ENCODE results near the gene ZNF385B. TPM values are rescaled to one million over a fixed set of nuclear protein-coding genes. Genes with fewer than 3 reads are reported as not detected.

Gene ZNF385B
- total and polyA plus RNA-seq, 12 donors, result 2.0 to 15.3 (median 8.4) TPM

DNA sequence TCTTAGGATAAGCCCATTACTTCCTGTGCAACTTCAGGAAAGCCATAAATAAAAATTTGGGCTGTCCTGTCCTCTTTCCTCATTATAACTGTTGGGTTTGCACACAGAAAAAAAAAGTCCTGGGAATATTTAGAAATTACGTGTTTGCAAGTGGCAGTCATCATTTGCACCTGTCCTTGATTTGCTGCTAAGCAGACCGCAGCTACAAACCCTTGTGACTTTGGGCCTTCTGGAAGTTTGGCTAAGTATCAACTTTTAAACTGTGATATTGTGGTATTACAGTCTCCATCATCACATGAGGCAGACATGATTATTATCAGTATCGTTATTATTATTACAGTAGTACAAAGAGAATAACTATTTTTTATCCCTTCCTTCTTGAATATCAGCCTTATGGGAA is 336.1 kb downstream of the ZNF385B start:
- Histone ChIP-seq H3K36me3 (replicated peaks in 1 of 2) (no peaks in the 10 kb centered on the region), H3K4me3 (no peak overlapping the region), H3K9me3 (replicated peaks in 1 of 3) (no peaks in the 10 kb centered on the region), H3K27me3 (no peaks in the 10 kb centered on the region), H3K4me1 (replicated peaks in 1 of 2) (no peaks in the 10 kb centered on the region), H3K27ac (no peak overlapping the region)
- 54 to 61% (median 57%) methylated on average over 3 of the region's 3 CpGs for WGBS, 4 donors
- TF ChIP-seq, protein P1, sequence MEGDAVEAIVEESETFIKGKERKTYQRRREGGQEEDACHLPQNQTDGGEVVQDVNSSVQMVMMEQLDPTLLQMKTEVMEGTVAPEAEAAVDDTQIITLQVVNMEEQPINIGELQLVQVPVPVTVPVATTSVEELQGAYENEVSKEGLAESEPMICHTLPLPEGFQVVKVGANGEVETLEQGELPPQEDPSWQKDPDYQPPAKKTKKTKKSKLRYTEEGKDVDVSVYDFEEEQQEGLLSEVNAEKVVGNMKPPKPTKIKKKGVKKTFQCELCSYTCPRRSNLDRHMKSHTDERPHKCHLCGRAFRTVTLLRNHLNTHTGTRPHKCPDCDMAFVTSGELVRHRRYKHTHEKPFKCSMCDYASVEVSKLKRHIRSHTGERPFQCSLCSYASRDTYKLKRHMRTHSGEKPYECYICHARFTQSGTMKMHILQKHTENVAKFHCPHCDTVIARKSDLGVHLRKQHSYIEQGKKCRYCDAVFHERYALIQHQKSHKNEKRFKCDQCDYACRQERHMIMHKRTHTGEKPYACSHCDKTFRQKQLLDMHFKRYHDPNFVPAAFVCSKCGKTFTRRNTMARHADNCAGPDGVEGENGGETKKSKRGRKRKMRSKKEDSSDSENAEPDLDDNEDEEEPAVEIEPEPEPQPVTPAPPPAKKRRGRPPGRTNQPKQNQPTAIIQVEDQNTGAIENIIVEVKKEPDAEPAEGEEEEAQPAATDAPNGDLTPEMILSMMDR (IDR thresholded peaks at IDR 0.05), result no peak
- TF ChIP-seq POLR2A (IDR thresholded peaks at IDR 0.05), result no peak
- no peak for DNase-seq
- intact Hi-C loops (cut with DNase I), result no loop called here

DNA sequence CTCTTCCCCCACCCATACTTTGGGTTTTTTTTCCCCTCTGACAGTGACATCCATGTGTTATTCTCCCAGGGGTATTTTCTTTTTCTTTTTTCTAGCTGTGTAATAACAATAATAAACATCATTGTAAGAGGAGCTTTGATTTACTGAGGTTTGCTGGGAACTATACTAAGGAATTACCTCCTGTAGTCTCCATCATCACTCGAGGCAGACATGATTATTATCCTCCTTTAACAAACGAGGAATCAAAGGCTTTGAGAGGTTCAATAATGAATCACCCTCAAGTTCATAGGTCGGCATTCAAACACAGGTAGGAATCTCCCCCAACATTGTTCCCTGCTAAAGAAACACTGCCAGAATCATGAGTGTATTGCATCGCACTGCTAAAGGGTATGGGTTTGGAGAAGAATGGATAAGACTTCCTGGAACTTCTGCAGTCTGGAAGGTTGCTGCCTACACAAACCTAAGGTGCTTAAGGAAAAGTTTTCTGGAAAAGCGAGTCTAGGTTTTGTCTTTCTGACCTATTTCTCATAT is 336.5 kb downstream of the ZNF385B start:
- Histone ChIP-seq H3K27ac (no peak overlapping the region), H3K9me3 (replicated peaks in 1 of 3) (no peaks in the 10 kb centered on the region), H3K4me3 (no peak overlapping the region), H3K27me3 (no peaks in the 10 kb centered on the region), H3K4me1 (replicated peaks in 1 of 2) (no peaks in the 10 kb centered on the region), H3K36me3 (replicated peaks in 1 of 2) (no peaks in the 10 kb centered on the region)
- TF ChIP-seq POLR2A (IDR thresholded peaks at IDR 0.05), result no peak
- TF ChIP-seq, protein P1 (IDR thresholded peaks at IDR 0.05), result no peak
- intact Hi-C loops (cut with DNase I), result no loop called here
- 68 to 77% (median 74%) methylated on average over 5 of the region's 5 CpGs for WGBS, 4 donors
- DNase-seq, result no peak

DNA sequence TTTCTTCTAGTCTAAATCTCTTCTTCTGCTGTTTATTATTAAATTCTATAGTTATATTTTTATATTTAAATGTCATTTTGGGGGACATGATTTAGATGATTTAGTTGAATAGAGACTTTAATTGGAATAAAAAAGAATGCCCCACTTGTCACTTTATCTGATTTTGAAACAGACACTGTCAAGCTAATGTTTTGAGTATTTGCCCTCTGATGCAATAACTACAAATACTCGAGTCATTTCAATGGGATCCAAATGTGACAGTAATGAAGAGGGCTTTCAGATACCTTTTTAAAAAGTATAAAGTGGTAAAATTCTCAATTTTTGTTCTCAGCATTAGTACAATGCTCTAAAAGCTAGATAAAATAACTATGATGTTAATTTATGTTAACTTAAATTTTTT is 339.5 kb downstream of the ZNF385B start:
- H3K9me3 ChIP-seq (replicated peaks in 1 of 3), result peaks cover 0 to 6% (median 0%) of the 10 kb centered on the region in 3 donors
- no peaks in the 10 kb centered on the region for H3K4me1 ChIP-seq (replicated peaks in 1 of 2)
- 27 to 60% (median 37%) methylated on average over 1 of the region's 1 CpG for WGBS, 4 donors
- no peak for DNase-seq
- H3K36me3 ChIP-seq (replicated peaks in 1 of 2), result no peaks in the 10 kb centered on the region
- TF ChIP-seq, protein P1 (IDR thresholded peaks at IDR 0.05), result no peak
- TF ChIP-seq POLR2A (IDR thresholded peaks at IDR 0.05), result no peak
- intact Hi-C loops (cut with DNase I), result no loop called here
- H3K27ac ChIP-seq, result no peak overlapping the region
- H3K4me3 ChIP-seq, result no peak overlapping the region
- no peaks in the 10 kb centered on the region for H3K27me3 ChIP-seq

DNA sequence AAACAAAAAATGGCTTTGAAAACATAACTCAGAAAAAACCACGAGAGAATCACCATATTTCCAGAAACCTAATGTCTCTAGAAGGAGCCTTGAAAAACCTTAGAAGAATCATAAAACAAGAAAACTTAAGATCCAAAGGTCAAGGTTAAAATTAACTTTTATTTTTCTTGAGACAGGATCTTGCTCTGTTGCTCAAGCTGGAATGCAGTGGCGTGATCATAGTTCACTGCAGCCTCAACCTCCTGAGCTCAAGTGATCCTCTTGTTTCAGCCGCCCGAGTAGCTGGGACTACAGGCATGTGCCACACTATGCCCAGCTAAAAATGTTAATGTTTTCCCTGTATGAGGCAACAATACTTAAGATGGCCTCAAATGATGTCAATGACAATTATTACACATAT is 342.6 kb downstream of the ZNF385B start:
- H3K4me3 ChIP-seq, result no peak overlapping the region
- WGBS, 4 donors, result 69 to 80% (median 79%) methylated on average over 4 of the region's 4 CpGs
- intact Hi-C loops (cut with DNase I), result no loop called here
- no peaks in the 10 kb centered on the region for H3K36me3 ChIP-seq (replicated peaks in 1 of 2)
- H3K4me1 ChIP-seq (replicated peaks in 1 of 2), result no peaks in the 10 kb centered on the region
- TF ChIP-seq, protein P1 (IDR thresholded peaks at IDR 0.05), result no peak
- TF ChIP-seq POLR2A (IDR thresholded peaks at IDR 0.05), result no peak
- H3K27ac ChIP-seq, result no peak overlapping the region
- H3K27me3 ChIP-seq, result no peaks in the 10 kb centered on the region
- peaks cover 0 to 6% (median 0%) of the 10 kb centered on the region in 3 donors for H3K9me3 ChIP-seq (replicated peaks in 1 of 3)
- peak in 1 of 7 donors; percentile 16 for DNase-seq

Data from adrenal gland (tissue), 12 donors.